MM.1S (cell line): ENCODE results near the gene HMHB1.

Experiments used
- DNase-seq: peaks from one replicate; pipeline ENCODE4 v3.0.0-alpha.2; 2015
- H2AFZ ChIP-seq: fragments of 300-600 bp; sonication (generic); 2 replicates; pipeline ENCODE4 v1.6.0; 2016; ENCODE audit warnings: antibody characterized with exemption, low read length
- H3F3A ChIP-seq: fragments of 300-600 bp; sonication (generic); 2 replicates; pipeline ENCODE4 v1.6.1; 2016; ENCODE audit warnings: mild to moderate bottlenecking, antibody characterized with exemption, low read length, moderate library complexity, mixed read lengths; ENCODE audit not compliant: insufficient read depth
- H3K27ac ChIP-seq: fragments of 300-600 bp; sonication (generic); 2 replicates; pipeline ENCODE4 v1.5.1; 2016; ENCODE audit warnings: mild to moderate bottlenecking, low read length
- H3K27me3 ChIP-seq: fragments of 300-600 bp; sonication (generic); replicated peaks from 2 replicates; pipeline ENCODE4 v1.6.0; 2016; ENCODE audit warnings: low read length; ENCODE audit not compliant: insufficient read depth
- H3K36me3 ChIP-seq: fragments of 300-600 bp; sonication (generic); replicated peaks from 2 replicates; pipeline ENCODE4 v1.6.1; 2016; ENCODE audit warnings: mild to moderate bottlenecking, low read length, mixed read lengths; ENCODE audit not compliant: insufficient read depth
- H3K4me1 ChIP-seq: fragments of 300-600 bp; sonication (generic); 2 replicates; pipeline ENCODE4 v1.6.1; 2016; ENCODE audit warnings: low read length, mixed read lengths
- H3K4me2 ChIP-seq: fragments of 300-600 bp; sonication (generic); 2 replicates; pipeline ENCODE4 v1.6.0; 2016; ENCODE audit warnings: low read depth, low read length
- H3K4me3 ChIP-seq: fragments of 300-600 bp; sonication (generic); 2 replicates; pipeline ENCODE4 v1.5.1; 2016; ENCODE audit warnings: low read length, mixed read lengths
- H3K79me2 ChIP-seq: fragments of 300-600 bp; sonication (generic); 2 replicates; pipeline ENCODE4 v1.6.1; 2016; ENCODE audit warnings: mixed run types, low read length, mixed read lengths
- H3K9ac ChIP-seq: fragments of 300-600 bp; sonication (generic); 2 replicates; pipeline ENCODE4 v1.6.1; 2016; ENCODE audit warnings: low read length, mixed read lengths
- H3K9me2 ChIP-seq: fragments of 300-600 bp; sonication (generic); replicated peaks from 2 replicates; pipeline ENCODE4 v1.6.1; 2016; ENCODE audit warnings: mild to moderate bottlenecking, low read length, mixed read lengths; ENCODE audit not compliant: insufficient read depth
- H3K9me3 ChIP-seq: fragments of 300-600 bp; sonication (generic); replicated peaks from 2 replicates; pipeline ENCODE4 v1.6.1; 2016; ENCODE audit warnings: mild to moderate bottlenecking, low read length, mixed read lengths; ENCODE audit not compliant: insufficient read depth
- H4K20me1 ChIP-seq: fragments of 300-600 bp; sonication (generic); 2 replicates; pipeline ENCODE4 v1.6.1; 2016; ENCODE audit warnings: mild to moderate bottlenecking, low read length, moderate library complexity, mixed read lengths; ENCODE audit not compliant: insufficient read depth
- CTCF ChIP-seq: fragments of 300-600 bp; sonication (generic); IDR thresholded peaks from 2 replicates; pipeline ENCODE4 v1.5.1; 2016; ENCODE audit warnings: antibody characterized with exemption, low read length, mixed read lengths
- EZH2 ChIP-seq: fragments of 300-600 bp; sonication (generic); optimal IDR thresholded peaks from 2 replicates; pipeline ENCODE3; 2017; ENCODE audit warnings: low read depth, mild to moderate bottlenecking, antibody characterized with exemption, low read length, mixed read lengths
- EZH2phosphoT487 ChIP-seq: fragments of 300-600 bp; sonication (generic); IDR thresholded peaks from 2 replicates; pipeline ENCODE4 v1.6.1; 2018; ENCODE audit warnings: antibody characterized with exemption, low read length

HMHB1 gene

GRCh38 chr5:143862271-143862670 is 50.3 kb downstream of the HMHB1 start:
- Histone ChIP-seq H3K36me3 (no peaks in the 10 kb centered on the region), H3F3A (no peaks in the 10 kb centered on the region), H3K9me2 (no peaks in the 10 kb centered on the region), H3K27me3 (no peaks in the 10 kb centered on the region), H2AFZ (no peak overlapping the region), H4K20me1 (no peaks in the 10 kb centered on the region), H3K9me3 (no peaks in the 10 kb centered on the region), H3K4me2 (no peak overlapping the region), H3K9ac (no peak overlapping the region), H3K4me3 (no peak overlapping the region), H3K79me2 (no peaks in the 10 kb centered on the region), H3K27ac (no peak overlapping the region), H3K4me1 (no peaks in the 10 kb centered on the region)
- no peak for DNase-seq
- TF ChIP-seq EZH2phosphoT487 = no peak
- no peak for TF ChIP-seq CTCF
- no peak for TF ChIP-seq EZH2

- Histone ChIP-seq H3K27ac (no peak overlapping the region), H3K9ac (no peak overlapping the region), H3K4me2 (no peak overlapping the region), H3K9me2 (no peaks in the 10 kb centered on the region), H3K36me3 (no peaks in the 10 kb centered on the region), H3K4me3 (no peak overlapping the region), H3K79me2 (no peaks in the 10 kb centered on the region), H3F3A (no peaks in the 10 kb centered on the region), H4K20me1 (no peaks in the 10 kb centered on the region), H2AFZ (no peak overlapping the region), H3K4me1 (no peaks in the 10 kb centered on the region), H3K27me3 (no peaks in the 10 kb centered on the region), H3K9me3 (no peaks in the 10 kb centered on the region)
- DNase-seq = no peak
- TF ChIP-seq EZH2phosphoT487 = no peak
- TF ChIP-seq CTCF = no peak
- no peak for TF ChIP-seq EZH2
These were observed 53.6 kb downstream of the HMHB1 start for GRCh38 chr5:143865426-143866025.
